Measurements from ENCODE around the gene SMURF2. TPM values are rescaled to one million over a fixed set of nuclear protein-coding genes. Genes with fewer than 3 reads are reported as not detected.

SMURF2 gene
- total RNA-seq, 1 donor from 2014 or later = 33.3 TPM

GRCh38 chr17:64628641-64629040 is 33.5 kb downstream of the SMURF2 start:
- Mint-ChIP-seq H3K36me3 (ENCODE audit: unreplicated experiment) (no peaks in the 10 kb centered on the region), H3K27me3 (ENCODE audit: unreplicated experiment) (no peaks in the 10 kb centered on the region), H3K4me3 (ENCODE audit: unreplicated experiment) (no peak overlapping the region), H3K4me1 (ENCODE audit: low read depth, unreplicated experiment) (no peaks in the 10 kb centered on the region), H3K27ac (ENCODE audit: unreplicated experiment) (no peak overlapping the region), H3K9me3 (ENCODE audit: unreplicated experiment) (no peaks in the 10 kb centered on the region)
- DNase-seq = no peak
- no peak for TF ChIP-seq CTCF (IDR thresholded peaks at IDR 0.05; ENCODE audit: partially characterized antibody, unreplicated experiment)

GRCh38 chr17:64627797-64628196 is 34.3 kb downstream of the SMURF2 start:
- no peaks in the 10 kb centered on the region for H3K9me3 Mint-ChIP-seq (ENCODE audit: unreplicated experiment)
- H3K4me3 Mint-ChIP-seq (ENCODE audit: unreplicated experiment) = no peak overlapping the region
- TF ChIP-seq CTCF (IDR thresholded peaks at IDR 0.05; ENCODE audit: partially characterized antibody, unreplicated experiment) = no peak
- H3K36me3 Mint-ChIP-seq (ENCODE audit: unreplicated experiment) = no peaks in the 10 kb centered on the region
- H3K27ac Mint-ChIP-seq (ENCODE audit: unreplicated experiment) = no peak overlapping the region
- DNase-seq = no peak
- no peaks in the 10 kb centered on the region for H3K4me1 Mint-ChIP-seq (ENCODE audit: low read depth, unreplicated experiment)
- no peaks in the 10 kb centered on the region for H3K27me3 Mint-ChIP-seq (ENCODE audit: unreplicated experiment)

GRCh38 chr17:64626827-64627226 is 35.3 kb downstream of the SMURF2 start:
- DNase-seq = no peak
- H3K36me3 Mint-ChIP-seq (ENCODE audit: unreplicated experiment) = no peaks in the 10 kb centered on the region
- H3K27ac Mint-ChIP-seq (ENCODE audit: unreplicated experiment) = no peak overlapping the region
- no peak overlapping the region for H3K4me3 Mint-ChIP-seq (ENCODE audit: unreplicated experiment)
- no peak for TF ChIP-seq CTCF (IDR thresholded peaks at IDR 0.05; ENCODE audit: partially characterized antibody, unreplicated experiment)
- H3K9me3 Mint-ChIP-seq (ENCODE audit: unreplicated experiment) = no peaks in the 10 kb centered on the region
- no peaks in the 10 kb centered on the region for H3K4me1 Mint-ChIP-seq (ENCODE audit: low read depth, unreplicated experiment)
- no peaks in the 10 kb centered on the region for H3K27me3 Mint-ChIP-seq (ENCODE audit: unreplicated experiment)

- Mint-ChIP-seq H3K4me3 (ENCODE audit: unreplicated experiment) (no peak overlapping the region), H3K4me1 (ENCODE audit: low read depth, unreplicated experiment) (no peaks in the 10 kb centered on the region), H3K9me3 (ENCODE audit: unreplicated experiment) (no peaks in the 10 kb centered on the region), H3K27ac (ENCODE audit: unreplicated experiment) (no peak overlapping the region), H3K27me3 (ENCODE audit: unreplicated experiment) (no peaks in the 10 kb centered on the region), H3K36me3 (ENCODE audit: unreplicated experiment) (no peaks in the 10 kb centered on the region)
- TF ChIP-seq CTCF (IDR thresholded peaks at IDR 0.05; ENCODE audit: partially characterized antibody, unreplicated experiment) = no peak
- DNase-seq = no peak
Measured at GRCh38 chr17:64625541-64625940, 36.6 kb downstream of the SMURF2 start.

GRCh38 chr17:64622931-64623654 is 39.0 kb downstream of the SMURF2 start:
- TF ChIP-seq CTCF (IDR thresholded peaks at IDR 0.05; ENCODE audit: partially characterized antibody, unreplicated experiment) = no peak
- H3K27ac Mint-ChIP-seq (ENCODE audit: unreplicated experiment) = no peak overlapping the region
- H3K4me3 Mint-ChIP-seq (ENCODE audit: unreplicated experiment) = no peak overlapping the region

More at GRCh38 chr17:64622931-64623654, 39.0 kb downstream of the SMURF2 start:
- Mint-ChIP-seq H3K27me3 (ENCODE audit: unreplicated experiment) (no peaks in the 10 kb centered on the region), H3K4me1 (ENCODE audit: low read depth, unreplicated experiment) (no peaks in the 10 kb centered on the region), H3K36me3 (ENCODE audit: unreplicated experiment) (no peaks in the 10 kb centered on the region), H3K9me3 (ENCODE audit: unreplicated experiment) (no peaks in the 10 kb centered on the region)
- no peak for DNase-seq
